ENCODE data around the gene OTUB2. TPM values are rescaled to one million over a fixed set of nuclear protein-coding genes. Genes with fewer than 3 reads are reported as not detected.

Gene OTUB2
- total RNA-seq, 1 donor from 2014 or later = 1.7 TPM

DNA sequence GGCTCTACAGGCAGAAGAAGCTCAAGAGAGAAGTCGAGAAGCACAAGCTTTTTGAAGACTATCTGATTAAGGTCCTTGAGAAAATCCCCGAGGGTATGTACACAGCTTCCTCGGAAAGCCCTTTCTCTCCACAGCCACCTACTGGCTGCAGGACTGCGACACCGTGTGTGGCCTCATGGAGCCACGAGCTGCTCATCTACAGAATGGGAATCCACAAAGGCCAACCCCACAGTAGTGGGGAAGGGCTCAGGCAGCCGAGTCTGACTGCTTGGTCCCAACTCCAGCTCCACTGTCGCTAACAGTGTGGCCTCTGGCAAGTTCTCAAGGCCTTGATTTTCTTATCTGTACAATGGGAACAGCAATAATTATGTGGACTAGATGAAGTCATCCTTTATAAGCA is 26.6 kb upstream of the OTUB2 start:
- TF ChIP-seq POLR2A (IDR thresholded peaks at IDR 0.05) (no peak), POLR2AphosphoS5 (IDR thresholded peaks at IDR 0.05; ENCODE audit: insufficient read depth in 1 of 2, low read depth in 1 of 2) (no peak)
- TF ChIP-seq, protein P1, sequence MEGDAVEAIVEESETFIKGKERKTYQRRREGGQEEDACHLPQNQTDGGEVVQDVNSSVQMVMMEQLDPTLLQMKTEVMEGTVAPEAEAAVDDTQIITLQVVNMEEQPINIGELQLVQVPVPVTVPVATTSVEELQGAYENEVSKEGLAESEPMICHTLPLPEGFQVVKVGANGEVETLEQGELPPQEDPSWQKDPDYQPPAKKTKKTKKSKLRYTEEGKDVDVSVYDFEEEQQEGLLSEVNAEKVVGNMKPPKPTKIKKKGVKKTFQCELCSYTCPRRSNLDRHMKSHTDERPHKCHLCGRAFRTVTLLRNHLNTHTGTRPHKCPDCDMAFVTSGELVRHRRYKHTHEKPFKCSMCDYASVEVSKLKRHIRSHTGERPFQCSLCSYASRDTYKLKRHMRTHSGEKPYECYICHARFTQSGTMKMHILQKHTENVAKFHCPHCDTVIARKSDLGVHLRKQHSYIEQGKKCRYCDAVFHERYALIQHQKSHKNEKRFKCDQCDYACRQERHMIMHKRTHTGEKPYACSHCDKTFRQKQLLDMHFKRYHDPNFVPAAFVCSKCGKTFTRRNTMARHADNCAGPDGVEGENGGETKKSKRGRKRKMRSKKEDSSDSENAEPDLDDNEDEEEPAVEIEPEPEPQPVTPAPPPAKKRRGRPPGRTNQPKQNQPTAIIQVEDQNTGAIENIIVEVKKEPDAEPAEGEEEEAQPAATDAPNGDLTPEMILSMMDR (IDR thresholded peaks at IDR 0.05) = no peak
- Histone ChIP-seq H3K27ac (no peak overlapping the region), H3K27me3 (no peaks in the 10 kb centered on the region), H3K4me3 (no peak overlapping the region), H3K9me3 (no peaks in the 10 kb centered on the region), H3K36me3 (no peaks in the 10 kb centered on the region), H3K4me1 (peaks cover 11% of the 10 kb centered on the region)
- no peak for DNase-seq (ENCODE audit: extremely low spot score in 2 of 2)
- intact Hi-C loops (cut with DNase I) = no loop called here

DNA sequence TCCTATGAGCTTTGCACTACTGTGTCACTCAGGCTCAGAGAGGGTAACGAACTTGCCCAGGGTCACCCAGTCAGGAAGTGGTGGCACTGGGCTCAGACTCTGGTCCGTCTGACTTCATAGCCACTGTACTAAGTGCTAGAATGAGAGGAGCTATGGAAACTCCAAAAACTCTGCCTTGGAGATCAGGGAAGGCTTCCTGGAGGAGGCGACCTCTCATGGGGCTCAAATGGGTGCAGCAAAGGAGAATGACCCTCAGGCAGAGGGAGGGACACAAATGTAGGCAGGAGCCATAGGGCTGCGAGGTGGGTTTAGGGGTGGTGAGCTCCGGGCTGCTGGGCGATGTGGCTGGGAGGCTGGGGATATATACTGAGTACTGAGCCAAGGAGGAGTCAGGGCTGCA is 25.9 kb upstream of the OTUB2 start:
- intact Hi-C loops (cut with DNase I) = loop anchor here (2.0 kb wide), 1 partner anchor 61 kb away; no protein-coding TSS in a partner anchor
- DNase-seq (ENCODE audit: extremely low spot score in 2 of 2) = no peak

GRCh38 chr14:94001016-94001415 is 25.1 kb upstream of the OTUB2 start:
- Histone ChIP-seq H3K36me3 (no peaks in the 10 kb centered on the region), H3K4me3 (no peak overlapping the region), H3K4me1 (no peaks in the 10 kb centered on the region), H3K27me3 (no peaks in the 10 kb centered on the region), H3K27ac (no peak overlapping the region), H3K9me3 (no peaks in the 10 kb centered on the region)
- TF ChIP-seq, protein P1 (IDR thresholded peaks at IDR 0.05) = no peak
- DNase-seq (ENCODE audit: extremely low spot score in 2 of 2) = no peak
- intact Hi-C loops (cut with DNase I) = loop anchor here (2.0 kb wide), 1 partner anchor 62 kb away; no protein-coding TSS in a partner anchor

More for the DNA sequence above, 25.9 kb upstream of the OTUB2 start:
- H3K4me3 ChIP-seq = no peak overlapping the region
- TF ChIP-seq, protein P1 (IDR thresholded peaks at IDR 0.05) = no peak
- TF ChIP-seq POLR2AphosphoS5 (IDR thresholded peaks at IDR 0.05; ENCODE audit: insufficient read depth in 1 of 2, low read depth in 1 of 2) = no peak
- no peak for TF ChIP-seq POLR2A (IDR thresholded peaks at IDR 0.05)
- peaks cover 4% of the 10 kb centered on the region for H3K4me1 ChIP-seq
- H3K36me3 ChIP-seq = no peaks in the 10 kb centered on the region
- H3K9me3 ChIP-seq = no peaks in the 10 kb centered on the region
- no peaks in the 10 kb centered on the region for H3K27me3 ChIP-seq
- no peak overlapping the region for H3K27ac ChIP-seq

- Histone ChIP-seq H3K27ac (no peak overlapping the region), H3K4me3 (no peak overlapping the region), H3K36me3 (no peaks in the 10 kb centered on the region), H3K9me3 (no peaks in the 10 kb centered on the region), H3K27me3 (no peaks in the 10 kb centered on the region), H3K4me1 (no peaks in the 10 kb centered on the region)
- TF ChIP-seq POLR2A (IDR thresholded peaks at IDR 0.05) = no peak
- TF ChIP-seq, protein P1 (IDR thresholded peaks at IDR 0.05) = peak; percentile 93 to 96 (median 93)
- peak in 1 of 2 donors; percentile 10 for TF ChIP-seq POLR2AphosphoS5 (IDR thresholded peaks at IDR 0.05; ENCODE audit: insufficient read depth in 1 of 2, low read depth in 1 of 2)
- no peak for DNase-seq (ENCODE audit: extremely low spot score in 2 of 2)
- intact Hi-C loops (cut with DNase I) = loop anchor here (2.0 kb wide), 1 partner anchor 63 kb away; no protein-coding TSS in a partner anchor
Observed at GRCh38 chr14:94001501-94002396, 24.4 kb upstream of the OTUB2 start.

DNA sequence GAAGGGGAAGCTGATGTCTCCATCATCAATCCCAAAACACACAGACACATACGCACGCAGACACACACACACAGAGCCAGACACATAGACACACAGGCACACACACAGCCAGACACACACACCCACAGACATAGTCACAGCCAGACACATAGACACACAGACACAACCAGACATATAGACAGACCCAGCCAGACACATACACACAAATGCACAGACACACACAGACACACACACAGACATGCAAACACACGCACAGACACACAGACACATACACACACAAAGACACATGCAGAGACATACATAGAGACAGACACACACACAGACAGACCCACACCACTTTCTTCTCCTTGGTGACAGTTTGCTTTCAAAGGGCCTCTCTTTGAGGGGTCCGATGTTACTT is 22.7 kb upstream of the OTUB2 start:
- Histone ChIP-seq H3K4me1 (no peaks in the 10 kb centered on the region), H3K4me3 (no peak overlapping the region), H3K27ac (no peak overlapping the region), H3K27me3 (no peaks in the 10 kb centered on the region), H3K9me3 (no peaks in the 10 kb centered on the region), H3K36me3 (no peaks in the 10 kb centered on the region)
- TF ChIP-seq POLR2A (IDR thresholded peaks at IDR 0.05) (no peak), POLR2AphosphoS5 (IDR thresholded peaks at IDR 0.05; ENCODE audit: insufficient read depth in 1 of 2, low read depth in 1 of 2) (no peak)
- TF ChIP-seq, protein P1 (IDR thresholded peaks at IDR 0.05) = no peak
- DNase-seq (ENCODE audit: extremely low spot score in 2 of 2) = no peak
- intact Hi-C loops (cut with DNase I) = no loop called here

All from vagina (tissue), 2 donors.